Astrocyte of the spinal cord (primary cell): ENCODE data around the gene ANKMY1.
"Not testable (repeated sequence)": the region's sequence is repeated elsewhere in the genome, so short reads cannot be mapped to it uniquely, and the experiment has no call there.

Experiments used
- DNase-seq: peaks from one replicate; pipeline ENCODE4 v3.0.0; 2011; ENCODE audit warnings: low read depth, low spot score
- H3K4me3 ChIP-seq: 2 replicates; pipeline ENCODE4 v1.5.1; 2011; ENCODE audit warnings: low read depth, mild to moderate bottlenecking, low read length, moderate library complexity
- CTCF ChIP-seq: IDR thresholded peaks from 2 replicates; pipeline ENCODE4 v1.5.1; 2012; ENCODE audit warnings: low read depth, mild to moderate bottlenecking, low read length, inconsistent platforms
- in situ Hi-C: cut with HindIII; loops from 2 replicates; pipeline ENCODE4 v1.10.0; 2017; ENCODE audit warnings: low sequenced_read_pairs

ANKMY1 gene

DNA sequence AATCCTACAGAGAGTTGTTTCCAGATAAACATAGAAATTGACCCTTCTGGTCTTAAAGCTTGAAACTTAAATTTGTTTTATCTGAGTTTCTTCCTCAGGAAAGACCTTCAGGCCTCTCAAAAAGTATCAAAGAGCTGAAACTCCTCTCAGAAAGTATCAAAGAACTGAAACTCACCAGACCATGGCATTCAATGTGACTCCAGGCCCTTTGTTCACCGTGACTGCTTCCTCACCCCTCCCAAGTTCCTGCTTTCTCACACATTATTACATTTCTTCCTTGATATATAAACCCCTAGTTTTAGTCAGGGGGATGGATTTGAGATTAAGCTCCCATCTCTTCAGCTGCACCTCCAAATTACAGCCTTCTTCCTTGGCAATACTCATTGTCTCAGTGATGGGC, 6.0 kb downstream of the ANKMY1 start:
- in situ Hi-C loops = no loop called here
- H3K4me3 ChIP-seq = no peak overlapping the region
- no peak for DNase-seq
- TF ChIP-seq CTCF = no peak

DNA sequence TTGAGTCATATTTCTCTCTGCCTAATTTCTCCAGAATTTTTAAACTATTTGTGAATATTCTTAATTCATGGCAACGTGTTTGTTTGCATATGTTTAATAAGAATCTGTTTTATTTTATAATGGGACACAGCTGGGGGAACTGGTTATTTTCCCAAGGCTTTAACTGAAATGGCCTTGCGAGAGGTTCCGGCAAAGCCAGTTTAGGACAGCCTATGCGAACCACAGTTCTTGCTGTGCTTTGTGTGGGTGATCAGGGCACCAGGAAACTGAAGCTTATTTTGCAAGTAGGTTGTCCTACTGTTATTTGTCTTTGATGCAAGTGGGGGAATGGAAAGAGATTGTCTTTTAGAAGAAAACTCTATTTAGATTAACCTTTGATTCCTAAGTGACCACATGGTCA, 6.5 kb downstream of the ANKMY1 start:
- TF ChIP-seq CTCF = no peak
- in situ Hi-C loops = no loop called here
- DNase-seq = no peak
- no peak overlapping the region for H3K4me3 ChIP-seq

- DNase-seq = no peak
- TF ChIP-seq CTCF = no peak
- in situ Hi-C loops = no loop called here
- no peak overlapping the region for H3K4me3 ChIP-seq
These were observed 17.9 kb downstream of the ANKMY1 start for GRCh38 chr2:240539906-240540305.

DNA sequence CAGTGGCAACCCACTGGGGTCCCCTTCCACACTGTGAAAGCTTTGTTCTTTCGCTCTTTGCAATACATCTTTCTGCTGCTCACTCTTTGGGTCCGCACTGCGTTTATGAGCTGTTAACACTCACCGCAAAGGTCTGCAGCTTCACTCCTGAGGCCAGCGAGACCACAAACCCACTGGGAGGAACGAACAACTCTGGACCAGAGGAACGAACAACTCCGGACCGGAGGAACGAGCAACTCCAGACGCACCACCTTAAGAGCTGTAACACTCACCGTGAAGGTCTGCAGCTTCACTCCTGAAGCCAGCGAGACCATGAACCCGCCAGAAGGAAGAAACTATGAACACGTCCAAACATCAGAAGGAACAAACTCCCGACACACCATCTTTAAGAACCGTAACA, 18.7 kb downstream of the ANKMY1 start:
- in situ Hi-C loops, H3K4me3 ChIP-seq, DNase-seq: not testable (repeated sequence)

GRCh38 chr2:240538031-240538780, 19.6 kb downstream of the ANKMY1 start:
- in situ Hi-C loops = no loop called here

GRCh38 chr2:240532031-240532775, 25.6 kb downstream of the ANKMY1 start:
- DNase-seq = no peak

More at GRCh38 chr2:240538031-240538780, 19.6 kb downstream of the ANKMY1 start:
- no peak for DNase-seq
- no peak overlapping the region for H3K4me3 ChIP-seq
- no peak for TF ChIP-seq CTCF

More at GRCh38 chr2:240532031-240532775, 25.6 kb downstream of the ANKMY1 start:
- in situ Hi-C loops = no loop called here
- TF ChIP-seq CTCF = no peak
- H3K4me3 ChIP-seq = no peak overlapping the region
